Stimulated activated CD8-positive, alpha-beta memory T cell treated with anti-CD3 and anti-CD28 coated beads, Interleukin-7, amount 100 ng/mL, for 24 hours (primary cell): ENCODE measurements around the gene HMGCR.

ENCODE experiments used
- DNase-seq: peaks from one replicate; pipeline ENCODE4 v3.0.0-alpha.2; 2020; ENCODE audit warnings: low read depth

Gene HMGCR

GRCh38 chr5:75340714-75341478, 3.9 kb downstream of the HMGCR start:
- DNase-seq, result no peak

GRCh38 chr5:75341934-75342333, 4.9 kb downstream of the HMGCR start:
- DNase-seq, result no peak

GRCh38 chr5:75342836-75343235, 5.8 kb downstream of the HMGCR start:
- DNase-seq, result no peak

- no peak for DNase-seq
Observed at GRCh38 chr5:75348241-75348640, 11.2 kb downstream of the HMGCR start.

GRCh38 chr5:75349663-75350062, 12.6 kb downstream of the HMGCR start:
- DNase-seq, result no peak

GRCh38 chr5:75351139-75351926, 14.3 kb downstream of the HMGCR start:
- DNase-seq, result no peak

GRCh38 chr5:75355236-75355635, 18.2 kb downstream of the HMGCR start:
- DNase-seq, result no peak

GRCh38 chr5:75356719-75357118, 19.7 kb downstream of the HMGCR start:
- no peak for DNase-seq

- no peak for DNase-seq
Observed at GRCh38 chr5:75358117-75358516, 21.1 kb downstream of the HMGCR start.

GRCh38 chr5:75361310-75361709, 24.3 kb downstream of the HMGCR start:
- no peak for DNase-seq

- DNase-seq, result no peak
Observed at GRCh38 chr5:75362474-75362975, 25.5 kb downstream of the HMGCR start.

- DNase-seq, result no peak
Observed at GRCh38 chr5:75363111-75363510, 26.1 kb downstream of the HMGCR start.

GRCh38 chr5:75363726-75364495, 26.9 kb downstream of the HMGCR start:
- DNase-seq, result no peak

GRCh38 chr5:75364571-75365280, 27.7 kb downstream of the HMGCR start:
- DNase-seq, result no peak

- DNase-seq, result no peak
Observed at GRCh38 chr5:75365740-75366139, 28.7 kb downstream of the HMGCR start.

- no peak for DNase-seq
Observed at GRCh38 chr5:75366787-75367186, 29.8 kb downstream of the HMGCR start.

- no peak for DNase-seq
Observed at GRCh38 chr5:75367401-75367800, 30.4 kb downstream of the HMGCR start.

GRCh38 chr5:75368391-75368790, 31.4 kb downstream of the HMGCR start:
- DNase-seq, result no peak

- no peak for DNase-seq
Observed at GRCh38 chr5:75373862-75374261, 36.8 kb downstream of the HMGCR start.

GRCh38 chr5:75374394-75374814, 37.4 kb downstream of the HMGCR start:
- no peak for DNase-seq

- no peak for DNase-seq
Observed at GRCh38 chr5:75375414-75375813, 38.4 kb downstream of the HMGCR start.

- no peak for DNase-seq
Observed at GRCh38 chr5:75380099-75380498, 43.1 kb downstream of the HMGCR start.
